Testis (tissue), 2 donors: ENCODE measurements around the gene PTDSS2.

Experiments used
- CTCF ChIP-seq, 3 experiments: fragments of 450-650 bp in 2 of 3; fragments of 200-600 bp in 1 of 3; sonication (generic) in 1 of 3; IDR thresholded peaks; one replicate each; pipeline ENCODE4 v1.5.1; 2016 to 2019; ENCODE audit warnings: antibody characterized with exemption in 3 of 3, mild to moderate bottlenecking in 2 of 3, moderate library complexity in 1 of 3
- POLR2A ChIP-seq: fragments of 450-650 bp; IDR thresholded peaks from one replicate; pipeline ENCODE4 v1.6.1; 2017; ENCODE audit warnings: antibody characterized with exemption, mild to moderate bottlenecking, moderate library complexity

- TF ChIP-seq POLR2A, result no peak
- TF ChIP-seq CTCF (IDR thresholded peaks at IDR 0.05), result no peak
Measured at GRCh38 chr11:508956-509355, 58.9 kb downstream of the PTDSS2 start.
